Measurements from ENCODE around the gene GPAT3. TPM values are rescaled to one million over a fixed set of nuclear protein-coding genes. Genes with fewer than 3 reads are reported as not detected.
"Not testable (repeated sequence)": the region's sequence is repeated elsewhere in the genome, so short reads cannot be mapped to it uniquely, and the experiment has no call there.

Gene GPAT3
- total RNA-seq, 1 experiment from 2014 or later: 8.3 TPM

GRCh38 chr4:83552083-83552482, 16.2 kb downstream of the GPAT3 start:
- DNase-seq (ENCODE audit: low spot score): no peak

GRCh38 chr4:83552924-83553323, 17.0 kb downstream of the GPAT3 start:
- DNase-seq (ENCODE audit: low spot score): peak; percentile 40

GRCh38 chr4:83556006-83556707, 20.2 kb downstream of the GPAT3 start:
- no peak for DNase-seq (ENCODE audit: low spot score)

- DNase-seq (ENCODE audit: low spot score): no peak
Measured at GRCh38 chr4:83556816-83557215, 20.9 kb downstream of the GPAT3 start.

- no peak for DNase-seq (ENCODE audit: low spot score)
Measured at GRCh38 chr4:83558059-83558653, 22.2 kb downstream of the GPAT3 start.

- no peak for DNase-seq (ENCODE audit: low spot score)
Measured at GRCh38 chr4:83558680-83559079, 22.8 kb downstream of the GPAT3 start.

- DNase-seq (ENCODE audit: low spot score): no peak
Measured at GRCh38 chr4:83560523-83560922, 24.6 kb downstream of the GPAT3 start.

GRCh38 chr4:83561381-83561780, 25.5 kb downstream of the GPAT3 start:
- peak; percentile 51 for DNase-seq (ENCODE audit: low spot score)

- DNase-seq (ENCODE audit: low spot score): no peak
Measured at GRCh38 chr4:83563998-83564397, 28.1 kb downstream of the GPAT3 start.

- no peak for DNase-seq (ENCODE audit: low spot score)
Measured at GRCh38 chr4:83568062-83568461, 32.2 kb downstream of the GPAT3 start.

- DNase-seq (ENCODE audit: low spot score): no peak
Measured at GRCh38 chr4:83569429-83569828, 33.5 kb downstream of the GPAT3 start.

- DNase-seq (ENCODE audit: low spot score): no peak
Measured at GRCh38 chr4:83569987-83570386, 34.1 kb downstream of the GPAT3 start.

- no peak for DNase-seq (ENCODE audit: low spot score)
Measured at GRCh38 chr4:83572848-83573247, 36.9 kb downstream of the GPAT3 start.

- no peak for DNase-seq (ENCODE audit: low spot score)
Measured at GRCh38 chr4:83574247-83574646, 38.3 kb downstream of the GPAT3 start.

- DNase-seq (ENCODE audit: low spot score): not testable (repeated sequence)
Measured at GRCh38 chr4:83576237-83576636, 40.3 kb downstream of the GPAT3 start.

GRCh38 chr4:83581411-83582288, 45.7 kb downstream of the GPAT3 start:
- DNase-seq (ENCODE audit: low spot score): no peak

- peak; percentile 43 for DNase-seq (ENCODE audit: low spot score)
Measured at GRCh38 chr4:83582289-83582785, 46.4 kb downstream of the GPAT3 start.

- no peak for DNase-seq (ENCODE audit: low spot score)
Measured at GRCh38 chr4:83585982-83586508, 50.1 kb downstream of the GPAT3 start.

GRCh38 chr4:83589279-83589678, 53.4 kb downstream of the GPAT3 start:
- DNase-seq (ENCODE audit: low spot score): no peak

- DNase-seq (ENCODE audit: low spot score): no peak
Measured at GRCh38 chr4:83591056-83591455, 55.1 kb downstream of the GPAT3 start.

GRCh38 chr4:83591730-83592129, 55.8 kb downstream of the GPAT3 start:
- DNase-seq (ENCODE audit: low spot score): no peak

- DNase-seq (ENCODE audit: low spot score): peak; percentile 46
Measured at GRCh38 chr4:83599183-83599582, 63.3 kb downstream of the GPAT3 start.

Data from HT-29 (cell line).